Measurements from ENCODE around the gene AP1S1. TPM values are rescaled to one million over a fixed set of nuclear protein-coding genes. Genes with fewer than 3 reads are reported as not detected.
"Not testable (repeated sequence)": the region's sequence is repeated elsewhere in the genome, so short reads cannot be mapped to it uniquely, and the experiment has no call there.

The AP1S1 gene
- total RNA-seq, 1 experiment from 2014 or later: 72.5 TPM

DNA sequence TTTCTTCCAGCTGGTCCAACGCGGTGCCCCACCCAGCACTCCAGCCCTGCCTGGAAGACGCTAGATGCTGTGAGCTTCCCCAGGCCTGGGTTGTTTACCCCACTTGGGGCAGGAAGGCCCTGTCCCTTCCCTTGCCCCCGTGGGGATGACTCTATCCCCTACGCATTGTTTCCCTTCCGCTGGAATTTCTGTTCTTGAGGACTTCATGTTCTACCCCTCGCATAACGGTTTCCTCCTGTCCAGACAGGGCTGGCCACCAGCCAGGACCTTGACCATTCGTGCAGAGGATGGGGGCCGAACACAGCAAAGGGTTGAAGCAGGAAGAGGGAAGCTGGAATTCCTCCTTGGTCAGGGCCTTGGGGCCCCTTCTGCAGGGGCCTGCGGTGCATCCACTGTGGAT is 42.0 kb upstream of the AP1S1 start:
- intact Hi-C loops (cut with micrococcal nuclease): no loop called here
- ChIA-PET POLR2A (interaction anchor here (1.5 kb wide), 1 partner anchor 27 kb away, joined by 4 read pairs; the partner anchor contains the start of gene TRIM56), CTCF (interaction anchor here (1.0 kb wide), 1 partner anchor 81 kb away, joined by 3 read pairs; no protein-coding TSS in a partner anchor)
- BruUV-seq (replicated peaks): no TSS peak
- no peak overlapping the region for H3K27ac Mint-ChIP-seq (ENCODE audit: low read depth, unreplicated experiment)
- TF ChIP-seq, protein P1, sequence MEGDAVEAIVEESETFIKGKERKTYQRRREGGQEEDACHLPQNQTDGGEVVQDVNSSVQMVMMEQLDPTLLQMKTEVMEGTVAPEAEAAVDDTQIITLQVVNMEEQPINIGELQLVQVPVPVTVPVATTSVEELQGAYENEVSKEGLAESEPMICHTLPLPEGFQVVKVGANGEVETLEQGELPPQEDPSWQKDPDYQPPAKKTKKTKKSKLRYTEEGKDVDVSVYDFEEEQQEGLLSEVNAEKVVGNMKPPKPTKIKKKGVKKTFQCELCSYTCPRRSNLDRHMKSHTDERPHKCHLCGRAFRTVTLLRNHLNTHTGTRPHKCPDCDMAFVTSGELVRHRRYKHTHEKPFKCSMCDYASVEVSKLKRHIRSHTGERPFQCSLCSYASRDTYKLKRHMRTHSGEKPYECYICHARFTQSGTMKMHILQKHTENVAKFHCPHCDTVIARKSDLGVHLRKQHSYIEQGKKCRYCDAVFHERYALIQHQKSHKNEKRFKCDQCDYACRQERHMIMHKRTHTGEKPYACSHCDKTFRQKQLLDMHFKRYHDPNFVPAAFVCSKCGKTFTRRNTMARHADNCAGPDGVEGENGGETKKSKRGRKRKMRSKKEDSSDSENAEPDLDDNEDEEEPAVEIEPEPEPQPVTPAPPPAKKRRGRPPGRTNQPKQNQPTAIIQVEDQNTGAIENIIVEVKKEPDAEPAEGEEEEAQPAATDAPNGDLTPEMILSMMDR (IDR thresholded peaks at IDR 0.05; ENCODE audit: unreplicated experiment): no peak
- no peak overlapping the region for H3K4me3 Mint-ChIP-seq (ENCODE audit: unreplicated experiment)
- H3K4me1 Mint-ChIP-seq (ENCODE audit: insufficient read depth, unreplicated experiment): peaks cover 27% of the 10 kb centered on the region
- peaks cover 6% of the 10 kb centered on the region for H3K36me3 Mint-ChIP-seq (ENCODE audit: insufficient read depth, unreplicated experiment)
- no peaks in the 10 kb centered on the region for H3K9me3 Mint-ChIP-seq (ENCODE audit: unreplicated experiment)
- peak; percentile 57 for DNase-seq (ENCODE audit: unreplicated experiment)
- no peaks in the 10 kb centered on the region for H3K27me3 Mint-ChIP-seq (ENCODE audit: insufficient read depth, unreplicated experiment)

DNA sequence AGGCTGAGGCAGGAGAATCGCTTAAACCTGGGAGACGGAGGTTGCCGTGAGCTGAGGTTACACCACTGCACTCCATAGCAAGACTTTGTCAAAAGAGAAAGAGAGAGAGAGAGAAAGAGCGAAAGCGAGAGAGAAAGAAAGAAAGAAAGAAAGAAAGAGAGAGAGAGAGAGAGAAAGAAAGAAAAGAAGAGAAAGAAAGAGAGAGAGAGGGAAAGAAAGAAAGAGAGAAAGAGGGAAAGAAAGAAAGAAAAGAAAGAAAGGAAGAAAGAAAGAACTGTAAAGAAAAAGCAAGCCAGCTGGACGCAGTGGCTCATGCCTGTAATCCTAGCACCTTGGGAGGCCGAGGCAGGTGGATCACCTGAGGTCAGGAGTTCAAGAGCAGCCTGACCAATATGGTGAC is 41.1 kb upstream of the AP1S1 start:
- DNase-seq (ENCODE audit: unreplicated experiment); BruUV-seq (replicated peaks); H3K9me3 Mint-ChIP-seq (ENCODE audit: unreplicated experiment); H3K4me3 Mint-ChIP-seq (ENCODE audit: unreplicated experiment); H3K36me3 Mint-ChIP-seq (ENCODE audit: insufficient read depth, unreplicated experiment); H3K27me3 Mint-ChIP-seq (ENCODE audit: insufficient read depth, unreplicated experiment); H3K27ac Mint-ChIP-seq (ENCODE audit: low read depth, unreplicated experiment); intact Hi-C loops (cut with micrococcal nuclease): not testable (repeated sequence)
- ChIA-PET POLR2A (interaction anchor here (0.7 to 1.7 kb wide), 4 partner anchors 11 to 134 kb away, joined by 3 to 4 read pairs (median 3); no protein-coding TSS in a partner anchor), CTCF (interaction anchor here (0.6 kb wide), 1 partner anchor 118 kb away, joined by 4 read pairs; no protein-coding TSS in a partner anchor)
- H3K4me1 Mint-ChIP-seq (ENCODE audit: insufficient read depth, unreplicated experiment): peaks cover 25% of the 10 kb centered on the region

DNA sequence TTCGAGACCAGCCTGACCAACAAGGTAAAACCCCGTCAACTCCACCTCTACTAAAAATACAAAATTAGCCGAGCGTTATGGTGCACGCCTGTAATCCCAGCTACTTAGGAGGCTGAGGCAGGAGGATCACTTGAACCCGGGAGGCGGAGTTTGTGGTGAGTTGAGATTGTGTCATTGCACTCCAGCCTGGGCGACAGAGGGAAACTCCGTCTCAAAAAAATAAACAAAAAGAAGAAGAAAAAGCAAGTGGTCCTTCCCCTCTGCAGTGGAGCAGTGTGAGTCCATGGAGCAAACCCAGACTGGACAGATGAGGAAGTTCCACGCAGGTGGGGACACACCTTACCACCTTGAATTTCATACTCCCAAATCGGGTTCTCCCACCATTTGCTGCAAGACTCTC is 40.4 kb upstream of the AP1S1 start:
- no peaks in the 10 kb centered on the region for H3K9me3 Mint-ChIP-seq (ENCODE audit: unreplicated experiment)
- H3K36me3 Mint-ChIP-seq (ENCODE audit: insufficient read depth, unreplicated experiment): peaks cover 5% of the 10 kb centered on the region
- ChIA-PET CTCF (interaction anchor here (0.7 to 1.8 kb wide), 2 partner anchors 11 to 519 kb away, joined by 4 to 5 read pairs; no protein-coding TSS in a partner anchor), POLR2A (interaction anchor here (0.7 to 1.7 kb wide), 4 partner anchors 11 to 133 kb away, joined by 3 to 4 read pairs (median 3); no protein-coding TSS in a partner anchor)
- H3K27ac Mint-ChIP-seq (ENCODE audit: low read depth, unreplicated experiment): no peak overlapping the region
- no peak for DNase-seq (ENCODE audit: unreplicated experiment)
- H3K27me3 Mint-ChIP-seq (ENCODE audit: insufficient read depth, unreplicated experiment): no peaks in the 10 kb centered on the region
- TF ChIP-seq, protein P1 (IDR thresholded peaks at IDR 0.05; ENCODE audit: unreplicated experiment): no peak
- H3K4me1 Mint-ChIP-seq (ENCODE audit: insufficient read depth, unreplicated experiment): peaks cover 21% of the 10 kb centered on the region
- no TSS peak for BruUV-seq (replicated peaks)
- intact Hi-C loops (cut with micrococcal nuclease): no loop called here
- no peak overlapping the region for H3K4me3 Mint-ChIP-seq (ENCODE audit: unreplicated experiment)

DNA sequence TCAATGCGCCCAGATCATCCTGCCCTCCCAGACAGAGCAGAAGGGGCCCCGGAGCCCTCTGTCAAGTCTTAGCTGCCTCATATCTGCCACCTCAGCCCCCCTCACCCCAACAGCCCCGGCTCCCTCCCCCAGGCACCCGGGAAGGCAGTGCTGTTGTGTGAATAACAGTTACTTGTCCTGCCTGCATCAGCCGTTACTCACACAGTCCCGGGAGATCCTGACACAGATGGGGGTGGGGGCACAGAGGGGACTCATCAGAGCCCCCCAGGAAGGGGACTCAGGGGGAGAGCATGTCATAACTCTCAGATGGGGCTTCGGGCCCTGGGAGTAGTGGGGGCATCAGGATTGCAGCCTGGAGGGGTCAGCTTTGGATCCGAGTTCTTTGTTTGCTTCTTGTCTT is 39.8 kb upstream of the AP1S1 start:
- DNase-seq (ENCODE audit: unreplicated experiment): no peak
- intact Hi-C loops (cut with micrococcal nuclease): no loop called here
- POLR2A ChIA-PET: interaction anchor here (0.6 to 1.7 kb wide), 3 partner anchors 12 to 441 kb away, joined by 3 to 5 read pairs (median 4); partner anchors contain the start of gene SERPINE1
- H3K36me3 Mint-ChIP-seq (ENCODE audit: insufficient read depth, unreplicated experiment): no peaks in the 10 kb centered on the region
- TF ChIP-seq, protein P1 (IDR thresholded peaks at IDR 0.05; ENCODE audit: unreplicated experiment): no peak
- no TSS peak for BruUV-seq (replicated peaks)
- no peak overlapping the region for H3K27ac Mint-ChIP-seq (ENCODE audit: low read depth, unreplicated experiment)
- peaks cover 15% of the 10 kb centered on the region for H3K4me1 Mint-ChIP-seq (ENCODE audit: insufficient read depth, unreplicated experiment)
- no peaks in the 10 kb centered on the region for H3K9me3 Mint-ChIP-seq (ENCODE audit: unreplicated experiment)
- no peak overlapping the region for H3K4me3 Mint-ChIP-seq (ENCODE audit: unreplicated experiment)
- CTCF ChIA-PET: interaction anchor here (0.7 to 1.8 kb wide), 2 partner anchors 11 to 24 kb away, joined by 4 read pairs; no protein-coding TSS in a partner anchor
- H3K27me3 Mint-ChIP-seq (ENCODE audit: insufficient read depth, unreplicated experiment): no peaks in the 10 kb centered on the region
